ENCODE results near the gene RMI1.

The RMI1 gene

DNA sequence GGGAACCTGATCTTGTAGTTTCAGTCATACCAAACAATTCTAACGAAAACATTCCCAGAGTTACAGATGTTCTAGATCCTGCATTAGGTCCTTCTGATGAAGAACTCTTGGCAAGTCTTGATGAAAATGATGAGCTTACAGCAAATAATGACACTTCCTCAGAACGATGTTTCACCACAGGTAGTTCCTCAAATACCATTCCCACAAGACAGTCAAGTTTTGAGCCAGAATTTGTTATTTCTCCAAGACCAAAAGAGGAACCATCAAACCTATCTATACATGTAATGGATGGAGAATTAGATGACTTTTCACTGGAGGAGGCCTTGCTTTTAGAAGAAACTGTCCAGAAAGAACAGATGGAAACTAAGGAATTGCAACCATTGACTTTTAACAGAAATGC lies 21.0 kb downstream of the RMI1 start:
- Histone ChIP-seq H3K18ac (ENCODE audit: low read length) (no peak overlapping the region), H3K14ac (ENCODE audit: low read length) (no peak overlapping the region), H3K27ac (ENCODE audit: low read depth, low read length) (no peak overlapping the region), H3K79me1 (ENCODE audit: low read length) (no peaks in the 10 kb centered on the region), H2AFZ (ENCODE audit: insufficient read depth, low read length, poor library complexity) (no peak overlapping the region), H3K36me3 (ENCODE audit: control insufficient read depth in 1 of 2, insufficient read depth in 2 of 2, low read length in 2 of 2) (no peaks in the 10 kb centered on the region), H2AK5ac (ENCODE audit: low read length) (no peak overlapping the region), H3K4me2 (ENCODE audit: low read length) (no peak overlapping the region), H3K4me1 (ENCODE audit: control insufficient read depth in 1 of 2, insufficient read depth in 2 of 2, low read length in 2 of 2) (no peaks in the 10 kb centered on the region), H4K91ac (ENCODE audit: low read depth, low read length) (no peak overlapping the region), H3K4me3 (ENCODE audit: low read depth, low read length) (no peak overlapping the region), H2BK120ac (ENCODE audit: insufficient read depth, low read length, poor library complexity) (no peak overlapping the region), H2BK12ac (ENCODE audit: low read length) (no peak overlapping the region), H4K12ac (ENCODE audit: low read depth, low read length) (no peak overlapping the region), H3K4ac (ENCODE audit: low read depth, low read length) (no peak overlapping the region), H3K27me3 (ENCODE audit: insufficient read depth, low read length) (no peaks in the 10 kb centered on the region), H3K79me2 (ENCODE audit: control insufficient read depth, insufficient read depth, low read length, poor library complexity) (no peaks in the 10 kb centered on the region), H4K8ac (ENCODE audit: low read depth, low read length) (no peak overlapping the region), H3K23ac (ENCODE audit: low read length) (no peak overlapping the region), H3K9me3 (ENCODE audit: insufficient read depth, low read depth, low read length) (no peaks in the 10 kb centered on the region), H3K9ac (ENCODE audit: low read length) (no peak overlapping the region), H2BK5ac (ENCODE audit: low read depth, low read length, poor library complexity) (no peak overlapping the region)
- DNase-seq, result peak in 1 of 2 donors; percentile 66
- WGBS (ENCODE audit: extremely low coverage, insufficient coverage, insufficient read length), result no CpG with 5 or more reads among the region's 2 CpGs

DNA sequence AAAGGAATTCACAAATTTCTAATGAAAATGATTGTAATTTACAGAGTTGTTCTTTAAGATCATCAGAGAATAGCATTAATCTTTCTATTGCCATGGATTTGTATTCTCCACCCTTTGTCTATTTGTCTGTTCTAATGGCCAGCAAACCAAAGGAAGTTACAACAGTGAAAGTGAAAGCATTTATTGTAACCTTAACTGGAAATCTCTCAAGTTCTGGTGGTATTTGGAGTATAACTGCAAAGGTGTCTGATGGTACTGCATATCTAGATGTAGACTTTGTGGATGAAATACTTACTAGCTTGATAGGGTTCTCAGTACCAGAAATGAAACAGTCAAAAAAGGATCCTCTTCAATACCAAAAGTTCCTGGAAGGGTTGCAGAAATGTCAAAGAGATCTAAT lies 21.7 kb downstream of the RMI1 start:
- Histone ChIP-seq H3K79me1 (ENCODE audit: low read length) (no peaks in the 10 kb centered on the region), H3K9ac (ENCODE audit: low read length) (no peak overlapping the region), H3K18ac (ENCODE audit: low read length) (no peak overlapping the region), H2BK5ac (ENCODE audit: low read depth, low read length, poor library complexity) (no peak overlapping the region), H3K27me3 (ENCODE audit: insufficient read depth, low read length) (no peaks in the 10 kb centered on the region), H3K4ac (ENCODE audit: low read depth, low read length) (no peak overlapping the region), H4K12ac (ENCODE audit: low read depth, low read length) (no peak overlapping the region), H4K91ac (ENCODE audit: low read depth, low read length) (no peak overlapping the region), H2AK5ac (ENCODE audit: low read length) (no peak overlapping the region), H3K23ac (ENCODE audit: low read length) (no peak overlapping the region), H3K4me1 (ENCODE audit: control insufficient read depth in 1 of 2, insufficient read depth in 2 of 2, low read length in 2 of 2) (no peaks in the 10 kb centered on the region), H3K4me2 (ENCODE audit: low read length) (no peak overlapping the region), H3K79me2 (ENCODE audit: control insufficient read depth, insufficient read depth, low read length, poor library complexity) (no peaks in the 10 kb centered on the region), H3K9me3 (ENCODE audit: insufficient read depth, low read depth, low read length) (no peaks in the 10 kb centered on the region), H2AFZ (ENCODE audit: insufficient read depth, low read length, poor library complexity) (no peak overlapping the region), H3K36me3 (ENCODE audit: control insufficient read depth in 1 of 2, insufficient read depth in 2 of 2, low read length in 2 of 2) (no peaks in the 10 kb centered on the region), H3K14ac (ENCODE audit: low read length) (no peak overlapping the region), H2BK120ac (ENCODE audit: insufficient read depth, low read length, poor library complexity) (no peak overlapping the region), H3K27ac (ENCODE audit: low read depth, low read length) (no peak overlapping the region), H4K8ac (ENCODE audit: low read depth, low read length) (no peak overlapping the region), H3K4me3 (ENCODE audit: low read depth, low read length) (no peak overlapping the region), H2BK12ac (ENCODE audit: low read length) (no peak overlapping the region)
- peak in 1 of 2 donors; percentile 67 for DNase-seq

DNA sequence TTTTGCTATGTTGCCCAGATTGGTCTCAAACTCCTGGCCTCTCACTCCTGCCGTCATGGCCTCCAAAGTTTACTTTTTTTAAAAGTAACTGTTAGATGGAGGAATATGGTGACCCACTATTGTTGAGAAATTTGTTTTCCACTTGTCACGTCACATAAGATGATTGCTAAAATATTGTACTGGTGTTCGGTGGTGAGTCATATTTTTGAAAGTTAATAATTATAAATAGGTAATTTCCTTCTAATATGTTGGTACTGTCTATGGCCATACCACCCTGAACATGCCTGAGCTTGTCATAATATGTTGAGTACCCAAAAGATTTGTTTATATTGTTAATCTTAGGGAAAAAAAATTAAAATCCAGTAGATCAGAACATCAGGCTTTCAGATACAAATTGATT lies 22.6 kb downstream of the RMI1 start:
- Histone ChIP-seq H3K23ac (ENCODE audit: low read length) (no peak overlapping the region), H3K27me3 (ENCODE audit: insufficient read depth, low read length) (no peaks in the 10 kb centered on the region), H3K79me2 (ENCODE audit: control insufficient read depth, insufficient read depth, low read length, poor library complexity) (no peaks in the 10 kb centered on the region), H2AK5ac (ENCODE audit: low read length) (no peak overlapping the region), H4K91ac (ENCODE audit: low read depth, low read length) (no peak overlapping the region), H3K36me3 (ENCODE audit: control insufficient read depth in 1 of 2, insufficient read depth in 2 of 2, low read length in 2 of 2) (no peaks in the 10 kb centered on the region), H4K8ac (ENCODE audit: low read depth, low read length) (no peak overlapping the region), H3K9ac (ENCODE audit: low read length) (no peak overlapping the region), H3K27ac (ENCODE audit: low read depth, low read length) (no peak overlapping the region), H3K9me3 (ENCODE audit: insufficient read depth, low read depth, low read length) (no peaks in the 10 kb centered on the region), H3K18ac (ENCODE audit: low read length) (no peak overlapping the region), H2BK12ac (ENCODE audit: low read length) (no peak overlapping the region), H3K4me1 (ENCODE audit: control insufficient read depth in 1 of 2, insufficient read depth in 2 of 2, low read length in 2 of 2) (no peaks in the 10 kb centered on the region), H3K79me1 (ENCODE audit: low read length) (no peaks in the 10 kb centered on the region), H4K12ac (ENCODE audit: low read depth, low read length) (no peak overlapping the region), H3K4me2 (ENCODE audit: low read length) (no peak overlapping the region), H2BK120ac (ENCODE audit: insufficient read depth, low read length, poor library complexity) (no peak overlapping the region), H2AFZ (ENCODE audit: insufficient read depth, low read length, poor library complexity) (no peak overlapping the region), H3K14ac (ENCODE audit: low read length) (no peak overlapping the region), H2BK5ac (ENCODE audit: low read depth, low read length, poor library complexity) (no peak overlapping the region), H3K4me3 (ENCODE audit: low read depth, low read length) (no peak overlapping the region), H3K4ac (ENCODE audit: low read depth, low read length) (no peak overlapping the region)
- no CpG with 5 or more reads among the region's 3 CpGs for WGBS (ENCODE audit: extremely low coverage, insufficient coverage, insufficient read length)
- DNase-seq, result no peak

DNA sequence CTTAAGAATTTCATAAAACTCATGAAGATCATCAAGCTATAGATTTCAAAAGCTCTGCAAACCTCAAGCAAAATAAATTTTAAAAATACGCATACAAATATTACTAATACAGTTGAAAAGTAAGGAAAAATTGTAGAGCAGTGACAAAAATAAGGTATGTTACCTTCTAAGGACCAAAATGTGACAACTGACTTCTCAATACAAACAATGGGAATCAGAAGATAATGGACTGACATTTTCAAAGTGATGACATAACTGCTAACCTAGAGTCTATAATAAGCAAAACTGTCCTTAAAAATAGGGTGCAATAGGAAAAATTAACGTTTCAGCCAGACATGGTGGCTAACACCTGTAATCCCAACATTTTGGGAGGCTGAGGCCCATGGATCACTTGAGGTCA lies 27.1 kb downstream of the RMI1 start:
- no peak overlapping the region for H2BK5ac ChIP-seq (ENCODE audit: low read depth, low read length, poor library complexity)
- H2BK12ac ChIP-seq (ENCODE audit: low read length), result no peak overlapping the region
- no CpG with 5 or more reads among the region's 2 CpGs for WGBS (ENCODE audit: extremely low coverage, insufficient coverage, insufficient read length)
- no peak overlapping the region for H3K23ac ChIP-seq (ENCODE audit: low read length)
- no peaks in the 10 kb centered on the region for H3K79me2 ChIP-seq (ENCODE audit: control insufficient read depth, insufficient read depth, low read length, poor library complexity)
- H3K4me3 ChIP-seq (ENCODE audit: low read depth, low read length), result no peak overlapping the region
- H3K4ac ChIP-seq (ENCODE audit: low read depth, low read length), result no peak overlapping the region
- no peak for DNase-seq
- H4K8ac ChIP-seq (ENCODE audit: low read depth, low read length), result no peak overlapping the region
- H3K9ac ChIP-seq (ENCODE audit: low read length), result no peak overlapping the region
- no peak overlapping the region for H3K27ac ChIP-seq (ENCODE audit: low read depth, low read length)
- H3K18ac ChIP-seq (ENCODE audit: low read length), result no peak overlapping the region
- no peaks in the 10 kb centered on the region for H3K4me1 ChIP-seq (ENCODE audit: control insufficient read depth in 1 of 2, insufficient read depth in 2 of 2, low read length in 2 of 2)
- H3K14ac ChIP-seq (ENCODE audit: low read length), result no peak overlapping the region
- H3K79me1 ChIP-seq (ENCODE audit: low read length), result no peaks in the 10 kb centered on the region
- H3K9me3 ChIP-seq (ENCODE audit: insufficient read depth, low read depth, low read length), result no peaks in the 10 kb centered on the region
- no peak overlapping the region for H2AFZ ChIP-seq (ENCODE audit: insufficient read depth, low read length, poor library complexity)
- H4K12ac ChIP-seq (ENCODE audit: low read depth, low read length), result no peak overlapping the region
- no peaks in the 10 kb centered on the region for H3K27me3 ChIP-seq (ENCODE audit: insufficient read depth, low read length)
- H2AK5ac ChIP-seq (ENCODE audit: low read length), result no peak overlapping the region
- H3K4me2 ChIP-seq (ENCODE audit: low read length), result no peak overlapping the region
- H2BK120ac ChIP-seq (ENCODE audit: insufficient read depth, low read length, poor library complexity), result no peak overlapping the region
- no peaks in the 10 kb centered on the region for H3K36me3 ChIP-seq (ENCODE audit: control insufficient read depth in 1 of 2, insufficient read depth in 2 of 2, low read length in 2 of 2)
- no peak overlapping the region for H4K91ac ChIP-seq (ENCODE audit: low read depth, low read length)
